CD4-positive, alpha-beta memory T cell (primary cell): Measurements from ENCODE around the gene ESRRG. TPM values are rescaled to one million over a fixed set of nuclear protein-coding genes. Genes with fewer than 3 reads are reported as not detected.
"Not testable (repeated sequence)": the region's sequence is repeated elsewhere in the genome, so short reads cannot be mapped to it uniquely, and the experiment has no call there.

Experiments
- CTCF ChIA-PET: fragments of 350-600 bp; sonication (Branson Sonifier 250); formaldehyde crosslinking; loops from one replicate; lab custom pipeline; 2021; ENCODE audit warnings: inconsistent platforms; ENCODE audit not compliant: partially characterized antibody; lab: Charles Lee
- POLR2A ChIA-PET: fragments of 350-600 bp; sonication (Branson Sonifier 250); formaldehyde crosslinking; loops from one replicate; lab custom pipeline; 2021; ENCODE audit not compliant: partially characterized antibody; lab: Charles Lee
- DNase-seq, 5 donors: peaks; one replicate each; pipeline versions ENCODE4 v3.0.0 to v3.0.0-alpha.2; 2020 to 2022; ENCODE audit warnings: mixed read lengths in 1 of 5
- H3K27ac ChIP-seq: one replicate; pipeline ENCODE4 v1.7.0; 2013; ENCODE audit warnings: low read depth, low read length
- H3K27me3 ChIP-seq: 2 replicates; pipeline ENCODE4 v1.7.0; 2013; ENCODE audit warnings: mild to moderate bottlenecking, low read length, moderate library complexity; ENCODE audit not compliant: insufficient read depth
- H3K36me3 ChIP-seq: 2 replicates; pipeline ENCODE4 v1.7.0; 2013; ENCODE audit warnings: mild to moderate bottlenecking, low read length, moderate library complexity; ENCODE audit not compliant: insufficient read depth
- H3K4me1 ChIP-seq: 2 replicates; pipeline ENCODE4 v1.7.0; 2013; ENCODE audit warnings: mild to moderate bottlenecking, low read length, moderate library complexity; ENCODE audit not compliant: insufficient read depth
- H3K4me3 ChIP-seq, 2 donors: one replicate each; pipeline ENCODE4 v1.7.0; 2013; ENCODE audit warnings: low read length in 2 of 2, mild to moderate bottlenecking in 1 of 2
- H3K9me3 ChIP-seq, 2 donors: one replicate each; pipeline ENCODE4 v1.7.0; 2013; ENCODE audit warnings: low read length in 2 of 2, control low read depth in 1 of 2; ENCODE audit not compliant: control insufficient read depth in 1 of 2
- H3K27ac Mint-ChIP-seq, 7 donors: one replicate each; pipeline ENCODE4 v1.8.0; 2020 to 2021; ENCODE audit warnings: mixed read lengths in 7 of 7, mild to moderate bottlenecking in 6 of 7, inconsistent platforms in 3 of 7, moderate library complexity in 3 of 7
- H3K27me3 Mint-ChIP-seq, 2 donors: one replicate each; pipeline ENCODE4 v1.8.0; 2020 to 2021; ENCODE audit warnings: mixed read lengths in 2 of 2
- H3K36me3 Mint-ChIP-seq, 2 donors: one replicate each; pipeline ENCODE4 v1.8.0; 2020 to 2021; ENCODE audit warnings: mixed read lengths in 2 of 2, inconsistent platforms in 1 of 2, mild to moderate bottlenecking in 1 of 2
- H3K4me1 Mint-ChIP-seq, 4 donors: one replicate each; pipeline ENCODE4 v1.8.0; 2020 to 2021; ENCODE audit warnings: mixed read lengths in 4 of 4, mild to moderate bottlenecking in 1 of 4
- H3K4me3 Mint-ChIP-seq, 8 donors: one replicate each; pipeline ENCODE4 v1.8.0; 2020 to 2021; ENCODE audit warnings: mixed read lengths in 8 of 8, mild to moderate bottlenecking in 7 of 8, moderate library complexity in 6 of 8, inconsistent platforms in 3 of 8
- H3K9me3 Mint-ChIP-seq, 8 donors: one replicate each; pipeline ENCODE4 v1.8.0; 2020 to 2021; ENCODE audit warnings: mixed read lengths in 8 of 8, mild to moderate bottlenecking in 5 of 8, inconsistent platforms in 3 of 8, moderate library complexity in 1 of 8
- intact Hi-C: fragments of 100-400 bp; cut with micrococcal nuclease; formaldehyde crosslinking; loops from one replicate; pipeline ENCODE4 v1.15.1; 2023
- polyA plus RNA-seq, 2 donors: library from polyadenylated mRNA; unstranded; fragments of 300-500 nt; fragmentation: Illumina TruSeq; gene quantifications; one replicate each; pipeline ENCODE4 v1.2.3, GENCODE V29; 2021
- total RNA-seq, 2 experiments: library from RNA; stranded (reverse); gene quantifications; one replicate each; pipeline ENCODE4 v1.2.3, GENCODE V29; 2021

ESRRG gene
- total and polyA plus RNA-seq, 4 experiments from 2014 or later, result not detected

GRCh38 chr1:216529851-216530250, 193.4 kb downstream of the ESRRG start:
- H3K27ac Mint-ChIP-seq, H3K36me3 Mint-ChIP-seq, H3K4me1 ChIP-seq, H3K27me3 Mint-ChIP-seq, H3K27me3 ChIP-seq, H3K4me3 Mint-ChIP-seq, H3K4me1 Mint-ChIP-seq, H3K27ac ChIP-seq, CTCF ChIA-PET, POLR2A ChIA-PET, DNase-seq, intact Hi-C loops, H3K36me3 ChIP-seq, H3K4me3 ChIP-seq, H3K9me3 ChIP-seq: not testable (repeated sequence)
- H3K9me3 Mint-ChIP-seq, result peaks cover 0 to 17% (median 4%) of the 10 kb centered on the region in 8 donors

DNA sequence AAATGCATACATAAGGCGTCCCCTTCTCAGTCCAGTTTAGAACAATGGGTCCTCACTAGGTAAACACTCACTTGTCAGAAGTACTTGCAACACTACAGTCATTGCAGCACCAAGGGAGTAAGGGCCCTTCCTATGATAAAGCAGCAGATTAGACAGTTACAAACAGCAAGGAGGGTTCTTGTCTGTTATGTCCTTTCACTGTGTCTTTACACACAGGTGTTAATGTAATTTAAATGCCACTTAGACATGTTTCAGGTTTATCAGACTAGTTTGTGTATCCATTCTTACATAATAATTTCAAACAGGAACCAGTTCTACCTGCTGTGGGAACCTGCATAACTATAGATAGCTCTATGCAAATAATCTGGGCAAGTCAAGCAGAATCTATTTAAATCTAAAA, 194.4 kb downstream of the ESRRG start:
- CTCF ChIA-PET, result no interaction called here
- Histone ChIP-seq H3K4me1 (no peaks in the 10 kb centered on the region), H3K27ac (no peak overlapping the region), H3K9me3 (no peaks in the 10 kb centered on the region), H3K27me3 (no peaks in the 10 kb centered on the region), H3K4me3 (no peak overlapping the region), H3K36me3 (no peaks in the 10 kb centered on the region)
- Mint-ChIP-seq H3K36me3 (no peaks in the 10 kb centered on the region), H3K9me3 (peaks cover 0 to 17% (median 3%) of the 10 kb centered on the region in 8 donors), H3K27me3 (no peaks in the 10 kb centered on the region), H3K27ac (no peak overlapping the region), H3K4me3 (no peak overlapping the region), H3K4me1 (no peaks in the 10 kb centered on the region)
- intact Hi-C loops, result no loop called here
- DNase-seq, result no peak
- POLR2A ChIA-PET, result no interaction called here

DNA sequence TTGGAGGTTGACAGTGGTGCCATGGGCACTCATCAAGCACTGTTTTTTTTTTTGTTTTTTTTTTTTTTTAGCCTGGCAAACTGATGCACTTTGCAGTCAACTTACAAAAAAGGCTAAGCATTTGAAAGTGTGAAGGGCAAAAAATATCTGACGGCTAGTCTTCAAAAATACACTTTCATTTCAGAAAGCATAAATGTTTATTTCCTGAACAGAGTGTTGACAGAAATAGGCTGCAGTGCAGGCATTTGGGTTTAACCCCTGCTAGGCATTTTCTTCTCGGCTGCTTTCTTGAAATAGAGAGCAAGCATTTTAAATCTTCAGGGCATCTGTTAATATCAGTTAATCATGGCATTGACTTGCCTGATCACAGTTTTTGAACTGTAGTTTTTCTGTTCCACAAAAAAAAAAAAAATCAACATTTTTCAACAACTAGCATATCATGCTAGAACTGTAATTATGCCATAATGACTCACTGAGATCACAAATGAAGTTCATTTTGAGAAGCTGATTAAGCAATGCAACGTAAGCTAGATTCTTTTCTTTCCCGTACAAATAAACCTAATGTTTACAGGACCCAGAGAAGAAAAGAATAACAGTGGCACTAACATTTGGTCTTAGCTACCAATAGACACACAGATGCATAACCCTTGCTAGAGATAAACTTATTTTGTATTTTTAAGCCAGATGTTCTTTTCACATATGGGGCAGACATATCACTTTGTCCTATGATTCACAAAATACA, 199.6 kb downstream of the ESRRG start:
- no peak for DNase-seq
- Mint-ChIP-seq H3K27me3 (no peaks in the 10 kb centered on the region), H3K4me1 (no peaks in the 10 kb centered on the region), H3K36me3 (no peaks in the 10 kb centered on the region), H3K27ac (no peak overlapping the region), H3K9me3 (peaks cover 0 to 15% (median 3%) of the 10 kb centered on the region in 8 donors), H3K4me3 (no peak overlapping the region)
- no peaks in the 10 kb centered on the region for H3K4me1 ChIP-seq
- no peaks in the 10 kb centered on the region for H3K27me3 ChIP-seq
- H3K27ac ChIP-seq, result no peak overlapping the region
- intact Hi-C loops, result no loop called here
- H3K9me3 ChIP-seq, result no peaks in the 10 kb centered on the region
- POLR2A ChIA-PET, result no interaction called here
- no peak overlapping the region for H3K4me3 ChIP-seq
- H3K36me3 ChIP-seq, result no peaks in the 10 kb centered on the region
- CTCF ChIA-PET, result no interaction called here

DNA sequence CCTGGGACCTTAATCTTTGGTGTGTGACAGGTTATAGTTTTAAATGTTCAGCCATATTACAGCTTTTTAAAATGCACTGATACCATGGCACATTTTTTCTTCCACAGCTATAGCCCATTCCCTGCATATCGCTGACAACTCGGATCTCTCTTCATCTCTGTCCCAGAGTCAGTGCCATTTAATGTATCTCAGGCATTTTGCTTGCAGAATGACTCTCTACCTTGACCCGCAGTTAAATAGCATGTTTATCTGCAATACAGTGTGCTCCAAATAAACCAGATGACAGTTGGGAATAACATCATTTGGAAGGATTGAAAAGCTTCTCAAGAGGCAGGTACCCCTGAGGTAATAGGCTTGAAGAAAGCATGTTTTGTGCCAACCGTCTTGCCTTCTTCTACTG, 200.2 kb downstream of the ESRRG start:
- POLR2A ChIA-PET, result no interaction called here
- no peak overlapping the region for H3K4me3 ChIP-seq
- Mint-ChIP-seq H3K4me1 (no peaks in the 10 kb centered on the region), H3K27ac (no peak overlapping the region), H3K9me3 (peaks cover 2 to 18% (median 3%) of the 10 kb centered on the region in 8 donors), H3K27me3 (no peaks in the 10 kb centered on the region), H3K36me3 (no peaks in the 10 kb centered on the region), H3K4me3 (no peak overlapping the region)
- H3K36me3 ChIP-seq, result no peaks in the 10 kb centered on the region
- no peaks in the 10 kb centered on the region for H3K4me1 ChIP-seq
- CTCF ChIA-PET, result no interaction called here
- H3K27ac ChIP-seq, result no peak overlapping the region
- no peak for DNase-seq
- intact Hi-C loops, result no loop called here
- H3K27me3 ChIP-seq, result no peaks in the 10 kb centered on the region
- no peaks in the 10 kb centered on the region for H3K9me3 ChIP-seq

- Histone ChIP-seq H3K36me3 (no peaks in the 10 kb centered on the region), H3K9me3 (no peaks in the 10 kb centered on the region), H3K4me3 (no peak overlapping the region), H3K4me1 (no peaks in the 10 kb centered on the region), H3K27me3 (no peaks in the 10 kb centered on the region), H3K27ac (no peak overlapping the region)
- DNase-seq, result no peak
- CTCF ChIA-PET, result no interaction called here
- POLR2A ChIA-PET, result no interaction called here
- Mint-ChIP-seq H3K27ac (no peak overlapping the region), H3K27me3 (no peaks in the 10 kb centered on the region), H3K4me3 (no peak overlapping the region), H3K9me3 (peaks cover 0 to 17% (median 4%) of the 10 kb centered on the region in 8 donors), H3K4me1 (no peaks in the 10 kb centered on the region), H3K36me3 (no peaks in the 10 kb centered on the region)
- intact Hi-C loops, result no loop called here
These were observed 201.8 kb downstream of the ESRRG start for GRCh38 chr1:216521477-216521876.

DNA sequence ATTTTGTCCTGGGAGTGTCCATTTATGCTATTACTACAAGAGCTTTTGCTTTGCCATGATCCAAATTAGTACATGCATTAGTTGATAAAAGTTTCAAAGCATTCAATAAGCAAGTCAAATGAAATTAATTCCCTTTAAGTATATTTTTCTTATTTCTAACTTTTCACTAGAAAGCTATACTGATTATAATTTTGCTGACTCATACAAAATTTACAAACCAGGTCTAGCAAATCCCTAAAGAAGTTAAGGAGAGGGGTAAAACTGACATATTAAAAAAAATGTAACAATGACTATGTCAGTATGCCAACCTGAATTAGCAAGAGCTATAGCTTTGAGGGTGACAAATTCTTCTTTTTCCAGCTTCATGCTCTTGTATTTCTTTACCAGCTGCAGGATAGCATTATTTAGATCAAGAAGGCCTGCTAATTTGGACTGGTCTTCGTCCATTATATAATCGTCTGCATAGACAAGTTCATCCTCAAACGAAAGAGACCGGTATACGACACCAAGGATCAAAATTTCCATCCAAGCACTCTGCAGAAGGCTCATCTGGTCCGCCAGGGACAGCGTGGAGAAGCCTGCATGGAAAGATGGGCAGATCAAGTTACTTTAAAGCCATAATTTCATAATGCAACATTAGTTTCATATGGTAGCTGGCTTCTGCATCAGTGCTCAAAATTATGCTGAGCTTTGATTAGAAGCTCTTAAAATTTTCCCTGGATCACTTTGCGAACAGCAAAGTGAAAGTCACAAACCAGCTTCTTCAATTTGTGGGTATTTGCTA, 204.2 kb downstream of the ESRRG start:
- DNase-seq, result no peak
- Histone ChIP-seq H3K9me3 (no peaks in the 10 kb centered on the region), H3K36me3 (no peaks in the 10 kb centered on the region), H3K4me1 (no peaks in the 10 kb centered on the region), H3K27ac (no peak overlapping the region), H3K27me3 (no peaks in the 10 kb centered on the region), H3K4me3 (no peak overlapping the region)
- Mint-ChIP-seq H3K9me3 (peaks cover 0 to 13% (median 3%) of the 10 kb centered on the region in 8 donors), H3K36me3 (no peaks in the 10 kb centered on the region), H3K4me1 (no peaks in the 10 kb centered on the region), H3K27me3 (no peaks in the 10 kb centered on the region), H3K4me3 (no peak overlapping the region), H3K27ac (no peak overlapping the region)
- POLR2A ChIA-PET, result no interaction called here
- intact Hi-C loops, result no loop called here
- CTCF ChIA-PET, result interaction anchor here (1.0 to 1.7 kb wide), 2 partner anchors 12 to 13 kb away, joined by 3 to 8 read pairs; no protein-coding TSS in a partner anchor

DNA sequence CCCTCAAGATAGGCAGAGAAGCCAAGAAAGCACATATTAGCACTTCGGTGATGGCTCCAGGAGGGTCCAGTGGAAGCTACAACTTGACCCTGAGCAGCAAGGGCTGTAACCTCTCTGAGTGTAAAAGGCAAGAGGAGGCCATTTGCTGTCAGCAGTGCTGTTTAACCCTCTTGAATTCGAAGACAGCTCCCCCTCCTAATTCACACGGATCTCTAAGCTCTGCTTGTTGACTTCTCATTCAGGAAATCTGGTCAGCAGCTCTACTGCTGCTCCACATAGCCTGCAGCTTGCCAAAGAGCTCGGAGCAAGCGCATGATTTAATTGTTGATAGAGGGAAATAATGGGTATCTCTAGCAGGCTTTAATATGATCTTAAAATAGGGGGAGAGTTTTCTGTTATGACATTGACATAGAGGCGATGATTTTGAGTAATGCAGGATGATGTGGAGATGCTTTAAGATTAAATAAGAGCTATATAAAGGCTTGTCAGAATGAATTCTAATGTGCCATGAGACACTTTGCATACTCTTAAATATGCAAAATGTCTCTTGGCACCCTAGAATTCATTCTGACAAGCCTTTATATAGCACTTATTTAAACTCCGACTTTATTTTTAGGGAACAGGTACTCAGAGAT, 220.6 kb downstream of the ESRRG start:
- no peaks in the 10 kb centered on the region for H3K27me3 Mint-ChIP-seq
- no peak overlapping the region for H3K4me3 Mint-ChIP-seq
- ChIA-PET CTCF (no interaction called here), POLR2A (no interaction called here)
- H3K27ac ChIP-seq, result no peak overlapping the region
- H3K36me3 Mint-ChIP-seq, result no peaks in the 10 kb centered on the region
- H3K4me1 Mint-ChIP-seq, result no peaks in the 10 kb centered on the region
- H3K27me3 ChIP-seq, result no peaks in the 10 kb centered on the region
- no peaks in the 10 kb centered on the region for H3K36me3 ChIP-seq
- peaks cover 0 to 15% (median 3%) of the 10 kb centered on the region in 8 donors for H3K9me3 Mint-ChIP-seq
- H3K4me1 ChIP-seq, result no peaks in the 10 kb centered on the region
- intact Hi-C loops, result no loop called here
- no peak overlapping the region for H3K4me3 ChIP-seq
- no peak for DNase-seq
- no peak overlapping the region for H3K27ac Mint-ChIP-seq
- H3K9me3 ChIP-seq, result no peaks in the 10 kb centered on the region
